Stimulated activated CD4-positive, alpha-beta T cell treated with anti-CD3 and anti-CD28 coated beads, Interleukin-1b, Interleukin-23, amount 100 ng/mL, for 1 hour (primary cell): ENCODE measurements around the gene CHI3L1.

Experiments
- DNase-seq, 2 donors: peaks; one replicate each; pipeline ENCODE4 v3.0.0-alpha.2; 2020; ENCODE audit warnings: low read depth in 2 of 2

Gene CHI3L1

DNA sequence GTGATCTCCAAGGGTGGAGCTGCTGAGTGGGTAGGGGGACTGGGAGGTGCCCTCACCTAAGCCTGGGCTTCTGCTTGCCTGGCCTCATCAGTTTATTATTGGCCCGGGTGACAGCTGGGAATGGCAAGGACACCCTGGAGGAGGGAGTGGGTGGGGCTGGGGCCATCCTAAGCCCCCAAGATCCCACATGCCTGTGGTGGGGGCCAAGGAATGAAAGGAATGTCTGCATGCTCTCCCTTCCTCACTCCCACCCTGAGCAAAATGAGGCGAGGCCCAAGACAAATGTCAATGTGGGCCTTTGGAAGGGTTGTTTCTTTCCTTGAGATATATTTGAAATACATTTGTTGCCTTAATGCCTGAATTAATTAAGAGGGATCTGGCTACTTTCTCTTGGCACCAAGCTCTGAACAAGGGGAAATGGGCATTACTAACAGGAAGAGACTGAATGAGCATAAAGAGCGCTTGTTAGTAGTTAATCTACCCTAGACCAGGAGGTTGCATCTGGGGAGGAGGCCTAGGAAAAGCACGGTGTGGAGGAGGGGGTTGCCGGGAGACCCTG lies 19.7 kb upstream of the CHI3L1 start:
- DNase-seq = no peak

DNA sequence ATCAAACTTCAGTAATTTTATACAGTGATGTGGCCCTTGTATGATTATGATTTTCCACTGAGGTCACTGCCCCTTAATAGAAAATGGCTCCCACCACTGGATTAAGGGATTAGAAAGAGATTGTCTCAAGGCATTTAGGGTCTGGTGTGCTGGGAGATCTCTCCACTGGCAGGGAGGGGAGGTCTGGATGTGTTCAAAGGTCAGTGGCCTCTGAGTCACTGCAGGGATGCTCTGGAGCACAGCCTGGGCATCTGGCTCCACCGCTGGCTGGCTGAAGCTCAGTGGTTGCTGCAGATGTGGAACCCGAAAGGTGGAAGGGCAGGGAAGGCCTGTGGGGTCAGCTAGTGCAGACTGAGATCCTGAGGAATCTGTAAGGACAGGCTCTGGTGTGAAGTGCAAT lies 18.3 kb upstream of the CHI3L1 start:
- DNase-seq = no peak

DNA sequence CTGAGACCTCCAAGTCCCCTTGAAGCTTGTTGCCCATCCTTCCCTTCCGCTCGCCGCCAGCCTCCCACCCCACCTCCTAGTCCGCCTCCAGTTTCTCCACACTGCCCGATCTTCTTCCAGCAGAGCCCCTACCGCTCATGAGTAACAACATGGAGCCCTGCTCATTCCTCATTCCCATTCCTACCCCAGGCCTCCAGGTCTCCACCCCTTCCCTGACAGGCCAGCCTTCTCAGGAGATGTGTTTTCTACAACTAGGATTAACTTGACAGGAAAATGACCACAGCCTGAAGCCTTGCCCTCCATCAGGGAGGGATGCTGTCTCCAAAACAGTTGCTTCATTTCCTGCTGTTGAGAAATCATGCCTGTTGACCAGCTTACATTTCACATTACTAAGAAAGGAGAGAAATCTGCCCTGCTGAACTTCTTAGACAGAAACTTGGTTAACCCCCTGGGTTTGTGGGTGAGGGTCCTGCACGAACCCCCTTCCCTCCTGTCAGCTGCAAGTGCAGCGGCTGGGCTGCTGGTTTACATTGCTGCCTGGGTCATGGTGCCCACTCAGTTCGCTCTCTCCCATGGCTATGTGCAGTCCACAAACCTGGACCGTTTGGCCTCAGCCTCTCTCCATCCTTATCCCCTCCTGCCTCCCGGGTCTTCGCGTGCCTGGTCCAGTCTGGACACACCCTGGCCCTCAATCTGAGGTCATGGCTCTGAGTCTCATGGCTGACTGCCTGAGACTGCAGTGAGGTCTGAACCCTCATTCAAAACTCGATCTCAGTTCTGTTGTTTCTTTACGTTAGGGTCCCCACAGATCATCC lies 16.1 kb upstream of the CHI3L1 start:
- DNase-seq = no peak

DNA sequence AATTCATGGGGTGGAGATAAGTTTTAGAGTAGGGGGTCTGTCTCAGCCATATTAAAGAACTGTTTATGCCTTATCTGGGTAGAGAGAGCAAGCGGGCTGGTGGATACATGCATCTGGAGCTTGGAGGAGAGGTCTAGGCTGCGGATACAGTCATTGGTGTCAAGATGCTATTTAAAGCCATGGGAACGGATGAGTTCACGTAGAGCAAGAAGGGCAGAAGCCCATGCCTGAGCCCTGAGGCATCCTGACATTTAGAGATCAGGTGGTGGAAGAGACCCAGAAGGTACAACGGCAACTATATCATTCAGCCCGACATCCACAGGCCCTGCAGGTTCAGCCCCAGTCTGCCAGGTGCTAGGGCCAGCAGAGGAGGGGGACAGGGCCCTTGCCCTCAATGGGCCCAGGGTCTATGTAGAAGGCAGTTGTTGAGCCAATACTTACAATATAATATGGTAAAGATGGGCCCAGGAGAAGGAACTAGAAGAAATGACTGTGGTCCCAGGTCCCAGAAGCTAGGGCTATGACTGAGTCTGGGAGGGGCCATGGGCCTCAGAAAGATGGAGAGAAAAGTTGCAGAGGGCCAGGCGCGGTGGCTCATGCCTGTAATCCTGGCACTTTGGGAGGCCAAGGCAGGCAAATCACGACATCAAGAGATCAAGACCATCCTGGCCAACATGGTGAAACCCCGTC lies 15.2 kb upstream of the CHI3L1 start:
- no peak for DNase-seq

DNA sequence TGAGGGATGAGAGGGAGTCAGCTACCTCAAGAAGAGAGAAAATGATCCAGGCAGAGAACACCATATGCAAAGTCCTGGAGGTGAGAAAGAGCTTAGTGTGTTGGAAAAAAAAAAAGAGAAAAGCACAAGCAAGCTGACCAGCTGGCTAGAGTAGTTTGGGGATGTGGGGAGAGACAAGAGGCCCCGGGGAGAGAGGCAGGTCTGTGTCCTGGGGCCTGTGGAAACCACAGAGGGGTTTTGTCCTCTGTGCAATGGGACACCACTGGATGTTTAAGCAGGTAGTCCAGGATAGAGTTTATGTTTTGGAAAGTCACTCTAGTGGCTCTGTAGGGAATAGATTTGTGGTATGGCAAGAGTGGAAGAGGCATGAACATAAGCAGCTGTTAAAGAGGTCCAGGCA lies 14.4 kb upstream of the CHI3L1 start:
- DNase-seq = no peak

DNA sequence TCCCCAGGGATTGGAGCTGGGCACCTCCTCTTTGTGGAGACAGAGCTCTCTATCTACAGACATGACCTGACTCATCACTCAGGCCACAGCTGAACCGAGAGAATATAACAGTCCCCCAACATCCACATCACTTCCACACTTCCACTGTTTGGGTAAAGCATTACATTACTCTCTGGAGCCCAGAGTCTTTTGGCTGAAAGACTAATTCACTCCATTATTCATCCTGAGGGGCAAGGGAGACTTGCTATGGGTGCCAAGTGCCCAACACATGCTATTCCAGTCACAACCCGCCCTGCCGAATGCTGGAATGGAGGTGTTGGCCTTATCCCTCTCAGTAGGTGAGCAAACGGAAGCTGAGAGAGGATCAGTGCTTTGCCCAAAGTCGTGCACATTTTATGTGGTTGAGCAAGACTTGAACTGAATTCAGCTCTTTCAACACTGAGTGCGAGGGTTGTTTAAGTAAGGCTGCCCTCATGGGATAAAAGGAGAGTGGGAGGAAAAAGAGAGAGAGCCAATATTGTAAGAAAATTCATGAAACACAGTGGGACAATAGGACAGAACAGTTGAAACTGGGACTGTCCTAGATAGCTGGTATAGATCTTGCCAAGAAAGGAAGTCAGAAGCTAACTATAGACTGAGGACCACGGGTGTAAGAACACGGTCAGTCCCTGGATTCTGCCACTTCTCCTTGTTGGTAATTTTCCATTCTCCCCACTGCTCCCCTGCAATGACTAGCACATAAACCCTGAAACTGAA lies 13.5 kb upstream of the CHI3L1 start:
- no peak for DNase-seq

DNA sequence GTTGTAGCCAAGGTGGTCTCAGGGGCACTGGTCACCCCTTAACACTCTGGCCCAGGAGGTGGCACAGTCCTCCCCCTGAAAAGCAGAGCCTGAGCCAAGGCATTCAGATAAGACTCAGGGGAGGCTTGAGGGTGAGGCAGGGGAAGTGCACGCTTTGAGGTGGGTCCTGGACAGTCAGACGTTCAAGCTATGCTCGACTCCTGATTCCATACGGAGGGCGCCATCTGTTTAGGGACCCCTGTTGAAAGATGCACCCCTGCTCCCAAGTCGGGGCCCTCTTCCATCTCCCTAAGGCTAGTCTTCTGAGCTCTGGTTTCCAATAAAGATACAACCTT lies 12.9 kb upstream of the CHI3L1 start:
- DNase-seq = no peak

DNA sequence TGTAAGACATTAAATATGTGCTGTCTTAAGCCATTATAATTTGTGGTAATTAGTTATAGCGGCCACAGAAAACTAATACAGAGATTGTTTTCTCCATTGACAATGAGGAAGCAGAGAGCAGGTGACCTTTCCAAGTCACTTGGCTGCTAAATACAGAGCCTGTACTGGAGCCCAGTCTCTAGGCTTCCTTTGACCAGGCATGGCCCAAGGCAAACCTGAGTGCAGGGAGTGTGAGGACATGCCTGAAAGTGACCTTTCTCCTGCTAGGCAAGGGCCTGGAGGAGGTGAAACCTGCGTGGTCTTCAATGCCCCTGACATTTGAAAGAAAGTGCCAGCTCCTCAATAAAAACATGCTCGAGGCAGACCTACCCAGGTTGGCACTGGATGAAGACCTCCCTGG lies 12.5 kb upstream of the CHI3L1 start:
- no peak for DNase-seq

DNA sequence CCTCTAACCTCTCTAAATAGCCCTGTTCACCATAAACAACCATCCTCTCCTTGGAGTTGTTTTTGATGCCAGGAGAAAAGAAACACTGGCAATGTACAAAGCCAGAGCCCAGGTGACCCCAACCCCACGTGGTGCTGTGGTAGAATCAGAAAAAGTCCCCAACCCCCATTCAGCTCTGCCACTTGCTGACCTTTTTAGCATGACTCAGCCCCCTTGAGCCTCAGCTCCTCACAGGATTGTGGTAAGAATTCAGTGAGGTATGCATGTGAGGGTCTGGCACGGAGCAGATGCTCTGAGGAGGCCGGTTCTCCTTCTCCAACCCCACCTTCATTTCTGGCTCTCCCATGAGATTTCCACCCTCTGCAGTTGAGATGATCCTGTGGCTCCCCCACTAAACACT lies 11.1 kb upstream of the CHI3L1 start:
- no peak for DNase-seq

DNA sequence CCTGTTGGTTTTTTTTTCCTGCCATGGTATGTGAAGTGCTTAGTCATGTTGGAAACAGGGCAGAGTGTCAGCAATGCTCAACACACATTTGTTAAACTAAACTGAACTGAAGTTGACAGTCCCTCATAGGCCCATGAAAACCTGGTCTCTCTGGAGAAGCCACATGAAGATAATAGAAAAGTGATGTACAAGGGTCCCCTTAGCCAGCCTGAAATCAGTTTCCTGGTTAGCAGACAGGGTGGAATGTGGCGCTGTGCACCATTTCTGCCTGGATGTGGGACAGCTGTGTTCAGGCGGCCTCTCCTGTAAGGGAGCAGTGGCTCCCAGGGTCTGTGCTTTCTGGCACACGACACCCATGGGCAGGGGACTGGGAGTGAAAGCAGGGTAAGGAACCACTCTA lies 9.9 kb upstream of the CHI3L1 start:
- no peak for DNase-seq

DNA sequence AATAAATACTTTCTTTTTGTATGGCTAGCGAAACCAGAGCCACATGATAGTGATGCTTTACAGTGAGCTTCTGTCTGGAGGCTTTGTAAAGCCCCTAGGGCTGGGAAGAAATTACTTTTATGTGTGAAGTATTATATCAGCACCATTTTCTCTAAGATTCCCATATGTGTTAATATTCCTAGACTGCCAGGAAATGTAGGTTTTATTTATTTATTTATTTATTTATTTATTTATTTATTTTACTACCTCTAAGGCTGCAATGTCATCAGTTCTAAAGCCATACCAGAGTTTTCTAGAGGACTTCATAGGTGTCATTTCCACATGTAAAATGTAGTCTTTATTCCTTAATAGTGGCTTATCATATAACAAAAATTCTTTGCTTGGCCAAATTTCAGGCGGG lies 4.4 kb upstream of the CHI3L1 start:
- no peak for DNase-seq

DNA sequence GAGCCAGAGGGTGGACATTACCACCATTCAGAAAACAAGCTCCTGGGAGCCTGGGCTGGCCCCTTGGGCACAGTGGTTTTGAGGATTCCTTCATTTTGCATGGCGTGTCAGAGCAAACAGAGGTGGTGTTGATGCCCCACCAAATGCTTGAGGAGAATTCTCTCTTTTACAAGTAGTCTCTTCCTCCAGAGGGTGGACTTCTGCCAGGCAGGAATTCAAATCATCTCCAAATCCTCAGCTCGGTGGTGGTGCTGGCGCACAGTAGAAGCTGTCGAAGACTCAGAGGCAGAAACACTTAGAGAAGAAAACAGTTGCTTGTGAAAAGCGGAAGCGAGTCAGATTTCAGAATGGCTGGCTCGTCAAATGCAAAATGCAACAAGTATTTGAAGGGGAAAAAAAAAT lies 3.4 kb upstream of the CHI3L1 start:
- DNase-seq = no peak

DNA sequence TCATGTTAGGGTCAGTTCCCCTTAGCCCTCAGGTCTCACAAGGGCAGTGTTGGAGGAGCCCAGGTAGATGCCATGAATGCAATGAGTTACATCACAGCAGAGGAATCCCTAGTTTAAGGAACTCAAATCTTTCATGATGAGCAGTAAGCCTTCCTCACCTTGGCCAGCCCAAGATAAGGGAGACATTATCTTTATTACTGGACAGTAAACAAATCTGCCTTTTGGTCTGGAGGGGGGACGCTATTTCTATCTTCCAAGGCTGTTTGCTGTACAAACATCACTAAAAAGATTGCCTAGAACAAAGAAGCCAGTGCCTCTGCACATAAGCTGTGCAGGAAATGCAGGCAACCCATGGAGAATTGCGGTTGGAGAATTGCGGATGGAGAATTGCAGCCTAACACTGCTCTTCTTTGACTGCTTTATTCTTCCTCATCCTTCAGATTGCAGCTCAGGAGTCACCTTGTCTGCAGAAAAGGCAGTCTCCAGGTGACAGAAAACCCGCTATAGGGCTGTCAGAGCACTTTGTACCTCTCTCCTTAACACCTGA lies 2.3 kb upstream of the CHI3L1 start:
- no peak for DNase-seq

DNA sequence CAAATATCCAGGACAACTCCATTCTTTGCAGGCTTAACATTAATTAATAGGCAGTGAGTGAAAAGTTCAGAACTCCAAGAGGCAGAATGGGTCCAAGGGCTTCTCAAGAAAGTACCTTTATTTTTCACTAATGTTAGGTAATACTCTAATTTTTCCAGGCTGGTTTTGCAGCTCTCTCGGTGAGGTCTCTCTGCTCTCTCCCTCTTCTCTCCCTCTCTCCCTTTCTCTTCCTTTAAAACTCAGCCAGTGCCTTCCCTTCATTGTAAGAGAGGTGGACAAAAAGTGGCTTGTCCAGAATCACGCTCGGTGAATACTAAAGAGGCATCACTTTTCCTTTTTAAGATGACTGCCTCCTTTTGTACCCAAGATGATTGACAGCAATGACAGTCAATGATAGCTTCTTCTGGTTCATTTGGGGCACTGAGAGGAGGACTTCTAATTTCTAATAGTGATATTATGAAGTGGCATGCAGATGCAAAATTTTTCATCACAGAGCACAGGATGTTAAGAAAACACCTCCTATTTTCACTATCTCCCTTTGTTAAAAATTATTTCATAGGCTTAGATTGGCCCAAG lies 1.3 kb upstream of the CHI3L1 start:
- no peak for DNase-seq

DNA sequence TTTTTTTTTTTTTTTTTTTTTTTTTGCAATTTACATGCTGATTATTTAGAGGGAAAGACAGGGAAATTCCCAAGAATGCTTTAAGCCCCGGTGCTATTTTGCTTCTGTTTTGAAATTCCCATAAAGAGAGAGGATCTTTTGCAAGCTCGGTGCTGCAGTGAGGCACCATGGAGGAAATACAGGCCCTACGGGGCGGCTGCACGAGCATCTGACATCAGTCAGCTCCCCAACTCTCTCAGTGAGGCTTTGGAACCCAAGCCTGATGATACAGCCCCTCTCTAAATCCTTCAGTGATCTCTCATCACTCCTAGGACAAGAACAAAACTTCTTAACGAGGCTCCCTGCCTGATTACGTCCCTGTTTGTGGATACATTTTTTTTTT lies 791 bp upstream of the CHI3L1 start:
- DNase-seq = no peak

DNA sequence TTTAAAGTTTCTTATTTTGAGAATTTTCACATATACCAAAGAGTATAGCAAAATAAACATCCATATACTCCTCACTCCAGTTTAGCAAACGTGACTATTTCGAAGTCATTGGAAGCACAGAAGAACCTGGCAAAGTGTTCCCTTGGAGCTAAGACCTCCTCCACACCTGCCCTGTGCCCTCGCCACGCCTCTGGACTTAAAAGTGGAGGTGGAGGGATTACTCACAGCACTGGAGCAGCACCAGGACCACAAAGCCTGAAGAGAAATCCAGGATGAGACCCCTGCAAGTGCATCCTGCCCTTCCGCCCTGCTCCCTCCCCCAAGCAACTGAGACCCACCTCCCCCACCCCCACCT lies 436 bp downstream of the CHI3L1 start:
- no peak for DNase-seq

DNA sequence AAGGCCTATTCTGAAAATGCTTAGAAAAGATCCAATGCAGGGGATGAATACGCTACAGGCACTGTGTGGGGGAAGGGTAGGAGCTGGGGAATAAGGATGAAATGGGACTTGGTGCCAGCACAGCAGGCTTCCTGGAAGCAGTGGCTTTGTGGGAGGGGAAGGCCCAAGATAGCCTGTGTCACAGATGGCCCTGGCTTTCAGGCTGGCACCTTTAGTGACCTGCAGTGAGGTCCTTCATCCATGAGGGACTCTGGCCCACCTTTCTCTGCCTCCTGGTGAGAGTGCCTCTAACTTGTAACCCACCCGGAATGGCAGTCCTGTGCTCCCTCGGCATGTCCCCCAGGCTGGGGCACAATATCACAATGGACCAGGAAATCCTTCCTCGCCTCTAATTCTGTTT lies 919 bp downstream of the CHI3L1 start:
- DNase-seq = no peak

DNA sequence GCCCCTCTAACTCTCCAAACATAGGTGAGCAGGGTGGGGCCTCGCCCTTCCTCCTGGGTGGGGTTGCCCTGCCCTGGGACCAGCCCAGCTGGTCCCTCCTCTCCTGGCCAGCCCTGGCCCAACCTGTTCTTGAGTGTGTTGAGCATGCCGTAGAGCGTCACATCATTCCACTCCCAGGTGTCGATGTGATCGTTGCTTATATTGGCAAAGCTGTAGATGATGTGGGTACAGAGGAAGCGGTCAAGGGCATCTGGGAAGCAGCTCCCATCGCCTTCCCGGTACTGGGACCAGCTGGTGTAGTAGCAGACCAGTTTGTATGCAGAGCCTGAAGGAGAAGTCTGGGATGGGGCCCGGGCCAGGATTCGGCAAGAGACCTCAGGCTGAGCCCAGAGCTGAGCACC lies 1.4 kb downstream of the CHI3L1 start:
- no peak for DNase-seq

DNA sequence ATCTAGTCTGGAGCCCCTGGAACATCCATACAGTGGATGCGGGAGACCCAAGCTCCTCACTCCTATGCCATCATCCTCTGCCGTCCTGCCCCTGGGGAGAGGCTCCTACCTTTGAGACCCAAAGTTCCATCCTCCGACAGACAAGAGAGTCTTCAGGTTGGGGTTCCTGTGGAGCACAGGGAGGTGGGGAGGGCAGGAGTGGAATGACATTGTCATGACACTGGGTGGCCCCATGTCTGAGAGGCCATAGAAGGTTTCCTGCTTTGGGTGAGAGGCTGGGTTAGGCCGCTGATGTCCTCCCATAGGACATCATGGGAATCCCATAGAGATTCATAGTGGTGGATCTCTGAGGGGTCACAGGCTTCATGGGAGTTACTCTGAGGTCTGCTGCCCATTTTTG lies 2.0 kb downstream of the CHI3L1 start:
- no peak for DNase-seq

DNA sequence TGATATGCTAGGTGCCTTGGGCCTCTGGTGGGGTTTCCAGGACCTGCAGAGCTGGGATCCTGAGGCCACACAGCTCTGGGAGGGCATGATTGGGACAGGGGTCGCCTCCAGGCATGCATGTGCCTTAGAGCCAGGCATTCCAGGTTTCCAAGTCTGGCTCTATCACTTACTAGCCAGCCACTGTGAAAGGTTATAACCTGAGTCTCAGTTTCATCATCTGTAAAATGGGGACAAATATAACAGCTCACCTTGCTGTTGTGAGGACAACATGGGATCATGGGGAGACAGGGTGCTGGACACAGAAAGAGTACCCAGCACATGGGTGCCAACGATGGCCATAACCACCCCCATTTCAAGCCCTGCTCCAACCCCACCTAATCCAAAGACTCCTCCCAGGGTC lies 2.7 kb downstream of the CHI3L1 start:
- no peak for DNase-seq

DNA sequence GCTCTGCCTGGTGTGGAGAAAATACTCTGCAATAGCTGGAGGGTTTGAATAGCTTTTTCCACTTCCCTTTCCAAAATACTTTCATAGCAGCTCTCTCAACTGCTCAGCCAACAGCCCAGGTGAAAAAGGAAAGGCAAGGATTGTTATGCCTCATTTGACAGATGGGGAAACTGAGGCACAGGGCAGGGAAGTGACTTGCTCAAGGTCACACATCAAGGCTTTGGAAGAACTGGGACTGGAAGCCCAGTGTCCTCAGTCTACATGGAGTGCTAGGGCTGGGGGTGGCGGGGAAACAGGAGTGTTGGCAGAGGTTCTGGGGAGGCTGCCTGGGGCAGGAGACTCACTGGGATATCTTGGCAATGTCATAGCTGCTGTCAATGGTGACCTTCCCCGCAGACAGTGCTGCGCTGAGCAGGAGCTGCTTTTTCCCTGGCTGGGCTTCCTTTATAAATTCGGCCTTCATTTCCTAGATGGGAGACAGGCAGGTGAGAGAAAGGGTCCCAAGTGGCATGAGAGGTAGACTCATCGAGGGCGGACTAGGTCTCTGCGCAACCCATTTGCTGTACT lies 4.0 kb downstream of the CHI3L1 start:
- DNase-seq = no peak
